WTC11 (cell line): ENCODE data around the gene PHLDB3. TPM values are rescaled to one million over a fixed set of nuclear protein-coding genes. Genes with fewer than 3 reads are reported as not detected.
A peak's percentile ranks its signal among the peaks of the same experiment; 100 is the strongest.

Source experiments
- ATAC-seq: fragments of 200-7000 bp; cut with Tn5 transposase; 2 replicates; pipeline ENCODE4 v1.10.0; 2021; ENCODE audit warnings: mild to moderate bottlenecking, moderate library complexity
- CTCF ChIA-PET: fragments of 300-600 bp; sonication (Branson Sonifier 250); formaldehyde crosslinking; loops from one replicate; lab custom pipeline; 2021; ENCODE audit warnings: antibody characterized with exemption; lab: Charles Lee
- POLR2A ChIA-PET: fragments of 350-600 bp; sonication (Branson Sonifier 250); formaldehyde crosslinking; loops from one replicate; lab custom pipeline; 2021; ENCODE audit warnings: antibody characterized with exemption; lab: Charles Lee
- DNase-seq: peaks from one replicate; pipeline ENCODE4 v3.0.0; 2021; ENCODE audit warnings: low spot score
- H3K27ac Mint-ChIP-seq: 2 replicates; pipeline ENCODE4 v1.8.0; 2021; ENCODE audit warnings: mixed read lengths
- H3K27me3 Mint-ChIP-seq: 2 replicates; pipeline ENCODE4 v1.8.0; 2021; ENCODE audit warnings: low read depth, mild to moderate bottlenecking, moderate library complexity, mixed read lengths
- H3K36me3 Mint-ChIP-seq: 2 replicates; pipeline ENCODE4 v1.8.0; 2021; ENCODE audit warnings: mixed read lengths
- H3K4me1 Mint-ChIP-seq: 2 replicates; pipeline ENCODE4 v1.8.0; 2022; ENCODE audit warnings: mixed read lengths
- H3K4me3 Mint-ChIP-seq: 2 replicates; pipeline ENCODE4 v1.8.0; 2021; ENCODE audit warnings: mild to moderate bottlenecking, moderate library complexity, mixed read lengths
- H3K9me3 Mint-ChIP-seq: 2 replicates; pipeline ENCODE4 v1.8.0; 2021; ENCODE audit warnings: mixed read lengths
- ARID4B ChIP-seq: sonication (generic); formaldehyde crosslinking; IDR thresholded peaks from 2 replicates; pipeline ENCODE4 v1.8.0; 2023; ENCODE audit warnings: missing genetic modification reagents, mild to moderate bottlenecking, borderline replicate concordance
- ATF6 ChIP-seq: sonication (generic); formaldehyde crosslinking; IDR thresholded peaks from 2 replicates; pipeline ENCODE4 v1.8.1; 2023; ENCODE audit warnings: mild to moderate bottlenecking, missing genetic modification reagents
- CTCF ChIP-seq: fragments of 200-600 bp; IDR thresholded peaks from 2 replicates; pipeline ENCODE4 v1.8.0; 2022; ENCODE audit warnings: antibody characterized with exemption
- E2F4 ChIP-seq: sonication (generic); formaldehyde crosslinking; IDR thresholded peaks from 2 replicates; pipeline ENCODE4 v1.8.1; 2022; ENCODE audit warnings: low read depth, mild to moderate bottlenecking, moderate library complexity, missing genetic modification reagents, borderline replicate concordance
- FOXP4 ChIP-seq: sonication (generic); formaldehyde crosslinking; IDR thresholded peaks from 2 replicates; pipeline ENCODE4 v1.8.0; 2022; ENCODE audit warnings: mild to moderate bottlenecking, missing genetic modification reagents
- GRHL2 ChIP-seq: fragments of 250-450 bp; sonication (Bioruptor Pico); IDR thresholded peaks from 2 replicates; pipeline ENCODE4 v1.8.0; 2022; ENCODE audit warnings: mild to moderate bottlenecking, moderate library complexity; ENCODE audit not compliant: insufficient replicate concordance, severe bottlenecking
- IRF1 ChIP-seq: sonication (generic); formaldehyde crosslinking; IDR thresholded peaks from 2 replicates; pipeline ENCODE4 v1.8.0; 2023; ENCODE audit warnings: missing genetic modification reagents
- MYBL2 ChIP-seq: sonication (generic); formaldehyde crosslinking; IDR thresholded peaks from 2 replicates; pipeline ENCODE4 v1.8.1; 2023; ENCODE audit warnings: mild to moderate bottlenecking, moderate library complexity, missing genetic modification reagents
- ZBTB21 ChIP-seq: sonication (generic); formaldehyde crosslinking; IDR thresholded peaks from 2 replicates; pipeline ENCODE4 v1.8.1; 2023; ENCODE audit warnings: mild to moderate bottlenecking, missing genetic modification reagents, borderline replicate concordance
- ZNF317 ChIP-seq: sonication (generic); formaldehyde crosslinking; IDR thresholded peaks from 2 replicates; pipeline ENCODE4 v1.8.1; 2023; ENCODE audit warnings: low read depth, mild to moderate bottlenecking, moderate library complexity, missing genetic modification reagents, borderline replicate concordance
- total RNA-seq: library from RNA; stranded (reverse); gene quantifications from 3 replicates; pipeline ENCODE4 v1.2.3, GENCODE V29; 2021
- TF ChIP-seq, protein P1 (sequence below): sonication (generic); formaldehyde crosslinking; conservative IDR thresholded peaks from 2 replicates; pipeline ENCODE4 v1.8.1; 2022; ENCODE audit warnings: mild to moderate bottlenecking, missing genetic modification reagents

Gene PHLDB3
- total RNA-seq, 1 experiment from 2014 or later: 14.6 TPM

GRCh38 chr19:43505941-43506340 lies 1.4 kb upstream of the PHLDB3 start (continued):
- TF ChIP-seq FOXP4 (CRISPR knock-in tag) (no peak), ZNF317 (CRISPR knock-in tag) (no peak)

- peaks cover 6% of the 10 kb centered on the region; the same call in 1 of the 2 replicates for H3K36me3 Mint-ChIP-seq
- no peaks in the 10 kb centered on the region for H3K9me3 Mint-ChIP-seq
- DNase-seq: no peak
- peaks cover 38% of the 10 kb centered on the region for H3K27me3 Mint-ChIP-seq
- peak overlapping the region; percentile 26; the same call in 1 of the 2 replicates for H3K27ac Mint-ChIP-seq
- no peak for TF ChIP-seq E2F4
- ChIA-PET POLR2A (interaction anchor here (1.8 kb wide), 1 partner anchor 41 kb away, joined by 11 read pairs; no protein-coding TSS in a partner anchor), CTCF (interaction anchor here (0.6 to 3.5 kb wide), 14 partner anchors 14 to 90 kb away, joined by 3 to 50 read pairs (median 6); partner anchors contain the start of genes IRGQ, ZNF575 and ZNF576)
- peaks cover 21% of the 10 kb centered on the region for H3K4me1 Mint-ChIP-seq
- no peak for ATAC-seq
- H3K4me3 Mint-ChIP-seq: peak overlapping the region; percentile 60
These were observed 575 bp upstream of the PHLDB3 start for GRCh38 chr19:43505186-43505456.

DNA sequence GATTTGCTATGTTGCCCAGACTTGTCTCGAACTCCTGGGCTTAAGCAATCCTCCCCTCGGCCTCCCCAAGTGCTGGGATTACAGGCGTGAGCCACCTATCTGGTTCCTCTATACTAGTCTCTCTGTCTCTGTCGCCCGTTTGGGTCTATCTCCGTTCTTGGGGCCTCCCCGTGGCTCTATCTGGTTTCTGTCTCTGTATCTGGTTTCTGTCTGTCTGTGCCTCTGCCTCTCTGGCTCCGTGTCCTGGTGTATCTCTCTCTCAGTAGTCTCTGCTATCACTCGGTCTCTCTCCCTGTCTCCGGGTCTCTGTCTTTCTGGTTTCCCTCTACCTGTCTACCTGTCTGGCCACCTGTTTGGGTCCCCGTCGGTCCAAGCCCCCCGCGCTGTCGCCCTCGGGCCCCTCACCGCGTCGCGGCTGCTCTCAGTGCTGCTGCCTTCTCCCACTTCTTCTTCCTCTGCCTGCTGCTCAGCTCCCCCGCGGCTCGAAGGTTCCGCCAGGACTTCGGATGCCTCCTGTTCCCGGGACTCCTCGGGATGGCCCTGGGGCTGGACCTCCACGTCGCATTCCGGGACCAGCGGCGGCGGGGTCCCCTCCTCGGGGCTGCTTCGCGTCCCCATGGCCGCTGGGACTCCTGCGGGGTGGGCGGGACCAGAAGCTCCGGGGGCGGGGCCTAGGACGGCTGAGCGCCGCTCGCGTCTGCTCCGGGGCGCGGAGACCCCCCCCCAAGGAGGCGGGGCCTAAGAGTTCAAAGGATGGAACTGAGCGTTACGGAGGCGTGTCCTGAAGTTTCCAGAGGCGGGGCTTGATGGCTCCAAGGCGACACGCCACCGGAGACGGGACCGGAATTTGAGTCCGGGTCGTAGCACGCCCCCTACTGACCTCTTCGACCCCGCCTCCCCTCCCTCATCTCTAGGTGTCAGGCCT lies 783 bp downstream of the PHLDB3 start:
- H3K4me1 Mint-ChIP-seq: peaks cover 21% of the 10 kb centered on the region
- POLR2A ChIA-PET: interaction anchor here (1.0 to 1.8 kb wide), 6 partner anchors 16 to 92 kb away, joined by 3 to 11 read pairs (median 4); partner anchors contain the start of genes IRGQ, LYPD3 and ZNF576
- H3K27ac Mint-ChIP-seq: peak overlapping the region; percentile 74
- TF ChIP-seq, protein P1, sequence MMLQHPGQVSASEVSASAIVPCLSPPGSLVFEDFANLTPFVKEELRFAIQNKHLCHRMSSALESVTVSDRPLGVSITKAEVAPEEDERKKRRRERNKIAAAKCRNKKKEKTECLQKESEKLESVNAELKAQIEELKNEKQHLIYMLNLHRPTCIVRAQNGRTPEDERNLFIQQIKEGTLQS (CRISPR knock-in tag): no peak
- TF ChIP-seq CTCF: peak; percentile 25; the same call in 1 of the 2 replicates
- TF ChIP-seq IRF1 (CRISPR knock-in tag): no peak
- no peak for TF ChIP-seq MYBL2 (CRISPR knock-in tag)
- TF ChIP-seq E2F4: no peak
- no peak for TF ChIP-seq GRHL2
- TF ChIP-seq ZBTB21 (CRISPR knock-in tag): no peak
- 0 out of 2 replicates have a peak, but pooled peaks have one; percentile 24 for TF ChIP-seq FOXP4 (CRISPR knock-in tag)
- TF ChIP-seq ARID4B (CRISPR knock-in tag): peak; percentile 40; the same call in 1 of the 2 replicates
- TF ChIP-seq ATF6 (CRISPR knock-in tag): no peak

More for the DNA sequence above, 783 bp downstream of the PHLDB3 start:
- DNase-seq (peak; percentile 97), ATAC-seq (peak; percentile 89)
- Mint-ChIP-seq H3K27me3 (peaks cover 38% of the 10 kb centered on the region), H3K9me3 (no peaks in the 10 kb centered on the region), H3K4me3 (peak overlapping the region; percentile 91), H3K36me3 (peaks cover 2% of the 10 kb centered on the region; the same call in 1 of the 2 replicates)
- CTCF ChIA-PET: interaction anchor here (0.6 to 3.5 kb wide), 22 partner anchors 8 to 164 kb away, joined by 3 to 50 read pairs (median 6); partner anchors contain the start of genes ETHE1, IRGQ, ZNF575 and ZNF576
